Fibroblast of skin of scalp (primary cell): ENCODE measurements around the gene MED12L.

Experiments
- DNase-seq: peaks from one replicate; pipeline ENCODE4 v3.0.0-alpha.2; 2013

Gene MED12L

DNA sequence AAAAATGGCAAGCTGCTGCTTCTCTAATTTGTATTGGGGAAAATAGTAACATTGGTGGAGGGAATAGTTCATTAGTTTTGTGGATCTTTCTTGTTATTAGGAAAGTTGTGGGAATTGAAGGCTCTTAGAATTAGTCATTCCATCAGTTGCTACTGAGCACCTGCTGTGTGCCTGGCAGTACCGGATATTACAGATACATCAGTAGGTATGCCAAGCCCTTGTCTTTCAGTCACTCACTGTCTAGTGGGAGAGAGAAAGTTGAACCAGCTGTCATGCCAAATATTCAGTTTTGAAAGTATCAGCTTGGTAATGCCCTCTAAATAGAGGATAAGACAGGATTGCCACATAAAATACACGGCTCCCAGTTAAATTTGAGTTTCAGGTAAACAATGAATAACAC, 342.9 kb downstream of the MED12L start:
- DNase-seq = no peak

DNA sequence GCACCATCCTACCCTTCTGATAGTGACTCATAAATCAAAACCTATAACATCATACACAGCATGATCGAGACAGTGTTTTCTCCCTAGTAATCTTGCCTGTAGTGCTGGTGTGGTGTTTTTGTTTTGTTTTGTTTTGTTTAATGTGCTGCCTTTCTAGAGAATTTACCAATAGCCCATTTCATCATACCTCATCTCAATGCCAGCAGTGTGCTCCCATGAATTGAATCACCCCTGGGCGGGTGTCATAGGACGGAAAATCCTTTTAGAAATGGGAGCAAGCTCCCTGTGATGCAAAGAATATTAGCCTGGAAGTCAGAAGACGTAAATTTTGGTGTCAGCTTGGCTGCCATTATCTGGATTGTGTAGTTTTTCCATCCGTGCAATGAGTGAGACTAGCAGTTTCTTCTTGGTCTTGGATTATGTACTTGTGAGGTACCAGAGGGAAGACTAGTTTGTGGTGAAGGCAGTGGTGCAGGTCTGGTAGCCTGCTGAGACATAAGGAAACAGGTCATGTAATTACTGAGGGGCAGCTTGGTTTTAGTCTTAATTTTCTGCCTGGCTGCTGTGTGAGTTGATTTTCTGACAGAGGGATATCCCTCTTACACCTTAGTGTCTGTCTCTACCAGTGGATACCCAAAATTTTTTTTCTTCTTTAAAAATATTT, 345.5 kb downstream of the MED12L start:
- DNase-seq = no peak

DNA sequence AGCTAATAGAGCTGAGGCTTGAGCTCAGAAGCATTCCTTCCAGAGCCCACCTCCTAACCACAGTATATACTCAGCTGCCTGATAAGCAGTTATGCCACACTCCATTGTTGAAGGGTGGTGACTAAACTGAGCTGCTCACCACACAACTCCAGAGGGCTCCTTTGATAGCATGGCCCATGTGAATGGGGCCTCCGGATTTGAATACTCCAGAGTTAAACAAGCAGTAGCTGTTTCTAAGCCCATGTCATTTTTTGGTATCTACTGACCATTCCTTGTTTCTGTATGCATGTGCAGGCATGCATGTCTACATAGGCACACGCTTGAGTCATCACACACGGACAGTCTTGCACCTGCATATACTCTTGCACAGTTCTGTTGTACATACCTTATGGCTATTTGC, 346.5 kb downstream of the MED12L start:
- DNase-seq = peak; percentile 33

DNA sequence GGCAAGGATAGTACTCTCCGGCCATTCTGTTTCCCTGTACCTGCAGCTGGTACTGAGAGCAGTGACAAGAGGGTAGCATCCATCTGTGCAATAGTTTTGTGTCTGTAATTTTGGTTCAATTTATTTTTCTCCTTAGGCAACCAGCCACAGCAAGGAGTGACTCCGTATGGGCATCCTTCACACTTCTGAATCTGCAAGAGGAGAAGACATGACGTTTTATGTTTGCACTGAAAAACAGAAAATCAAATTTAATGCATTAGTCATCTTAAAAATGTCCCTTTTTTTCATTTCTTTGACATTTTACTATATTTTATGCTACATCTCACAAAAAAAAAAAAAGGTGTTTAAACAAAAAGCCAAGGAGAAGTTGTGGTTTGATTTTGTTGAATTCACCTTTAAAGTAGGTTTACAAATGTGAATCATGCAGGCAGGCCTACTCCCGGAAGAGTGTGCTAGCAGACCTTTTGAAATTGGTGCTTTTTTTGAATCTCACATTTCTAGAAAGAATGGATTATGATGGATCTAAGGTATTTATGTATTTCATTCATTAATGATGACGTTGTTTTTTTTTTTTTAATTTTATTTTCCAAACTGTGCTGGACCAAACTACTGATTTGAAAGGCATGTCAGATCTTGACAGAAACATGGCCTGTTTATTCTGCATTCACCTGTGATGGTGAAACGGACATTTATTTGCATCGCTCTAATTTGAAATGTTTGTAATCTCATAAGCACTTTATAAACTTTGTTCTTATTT, 347.3 kb downstream of the MED12L start:
- no peak for DNase-seq

DNA sequence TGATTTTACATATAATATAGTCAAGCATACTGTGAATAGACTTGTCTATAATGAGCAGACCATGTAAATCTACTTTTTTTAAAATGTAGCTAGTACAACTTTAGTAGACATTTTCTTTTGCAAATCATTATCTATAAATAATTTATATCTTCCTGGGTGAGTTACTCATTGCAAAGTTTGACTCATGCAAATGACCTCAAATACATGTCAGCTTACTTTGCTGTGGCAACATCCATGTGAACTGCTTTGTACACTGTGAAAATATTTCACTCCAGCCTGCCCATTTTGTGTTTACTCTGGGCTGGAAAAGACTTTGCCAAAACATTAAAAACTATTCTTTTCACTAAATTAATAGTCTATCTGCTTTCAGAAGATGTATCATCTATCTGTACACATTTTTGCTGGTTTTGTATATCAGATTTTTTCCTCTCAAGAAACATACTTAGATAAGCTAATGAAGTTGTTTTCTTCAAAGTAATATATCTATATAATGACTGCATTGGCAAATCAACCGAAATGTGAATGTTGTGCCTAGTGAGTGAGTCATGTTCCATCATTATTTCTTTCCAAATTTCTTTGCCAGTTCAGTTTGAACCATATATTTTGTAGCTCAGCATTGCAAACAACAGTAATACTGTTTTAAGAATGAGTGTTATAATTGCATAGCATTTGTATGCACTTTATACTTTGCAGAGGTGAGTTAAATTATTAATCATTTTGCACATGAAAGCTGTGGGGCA, 348.9 kb downstream of the MED12L start:
- peak; percentile 83 for DNase-seq

DNA sequence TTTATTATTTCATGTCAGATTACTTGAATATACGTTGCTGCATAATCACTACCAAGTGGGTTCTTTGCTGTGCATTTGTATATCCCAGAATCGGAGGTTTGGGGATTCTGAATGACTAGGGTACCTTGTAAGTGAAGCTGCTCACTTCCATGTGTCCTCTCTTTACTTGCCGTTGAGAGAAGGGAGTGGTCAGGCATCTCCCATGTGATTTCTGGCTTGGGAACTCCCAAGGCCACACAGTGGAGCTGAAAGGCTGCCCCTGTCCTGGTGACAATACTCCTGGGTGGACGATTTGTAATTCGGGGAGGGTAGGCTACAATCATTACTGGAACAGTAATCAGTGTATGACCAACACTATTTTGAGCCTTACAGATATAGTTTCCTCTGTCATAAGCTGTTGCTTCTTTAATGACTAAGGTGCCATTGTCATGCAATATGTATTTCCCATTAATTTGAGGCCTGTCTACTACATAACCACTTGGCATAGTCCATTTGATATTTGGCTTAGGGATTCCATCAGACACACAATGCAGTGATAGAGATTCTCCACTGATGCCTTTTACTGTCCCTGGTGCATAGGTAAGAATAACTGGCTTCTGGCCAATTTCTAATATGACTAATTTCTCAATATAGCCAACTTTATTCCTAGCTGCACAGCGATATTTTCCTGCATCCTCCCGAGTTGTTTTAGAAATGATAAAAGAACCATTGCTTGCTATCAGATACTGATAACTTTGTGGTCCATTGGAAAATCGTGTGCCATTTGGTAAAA, 351.4 kb downstream of the MED12L start:
- DNase-seq = no peak

DNA sequence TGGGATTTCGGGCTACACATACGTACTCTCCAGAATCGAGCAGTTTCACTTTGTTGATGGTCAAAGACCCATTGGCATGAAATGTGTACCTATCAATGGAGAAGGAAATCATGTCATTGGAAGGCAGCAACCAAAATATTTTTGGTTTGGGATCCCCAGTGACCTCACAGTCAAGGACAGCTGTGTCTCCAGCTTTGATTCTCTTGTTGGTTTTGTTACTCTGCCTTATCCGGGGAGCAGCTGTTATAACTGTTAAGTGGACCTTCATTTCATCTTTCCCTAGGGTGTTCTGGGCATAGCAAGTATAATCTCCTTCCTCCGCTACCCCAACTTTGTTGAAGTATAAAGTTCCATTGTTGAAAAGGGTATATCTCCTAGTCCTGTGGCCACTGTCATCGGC, 352.4 kb downstream of the MED12L start:
- no peak for DNase-seq

DNA sequence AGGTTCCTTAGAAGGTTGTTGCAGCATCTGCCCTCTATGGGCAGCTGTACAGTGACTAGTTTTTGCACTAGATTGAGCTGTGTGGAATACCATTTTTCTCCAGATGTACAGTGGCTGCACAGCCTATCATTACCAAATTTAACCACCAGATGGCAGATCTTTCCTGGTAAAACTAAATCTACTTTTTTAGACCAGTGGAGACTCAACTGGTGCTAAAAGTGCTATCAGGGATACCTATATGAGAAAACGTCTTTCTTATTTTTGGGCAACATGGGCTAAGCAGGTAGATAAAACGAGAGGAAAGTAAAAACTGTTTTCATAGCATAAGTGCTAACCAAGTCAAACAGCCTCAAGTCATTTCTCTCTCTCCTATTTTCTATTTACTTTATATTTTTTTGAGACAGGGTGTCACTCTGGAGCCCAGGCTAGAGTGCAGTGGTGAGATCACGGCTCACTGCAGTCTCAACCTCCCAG, 354.2 kb downstream of the MED12L start:
- DNase-seq = peak; percentile 75

DNA sequence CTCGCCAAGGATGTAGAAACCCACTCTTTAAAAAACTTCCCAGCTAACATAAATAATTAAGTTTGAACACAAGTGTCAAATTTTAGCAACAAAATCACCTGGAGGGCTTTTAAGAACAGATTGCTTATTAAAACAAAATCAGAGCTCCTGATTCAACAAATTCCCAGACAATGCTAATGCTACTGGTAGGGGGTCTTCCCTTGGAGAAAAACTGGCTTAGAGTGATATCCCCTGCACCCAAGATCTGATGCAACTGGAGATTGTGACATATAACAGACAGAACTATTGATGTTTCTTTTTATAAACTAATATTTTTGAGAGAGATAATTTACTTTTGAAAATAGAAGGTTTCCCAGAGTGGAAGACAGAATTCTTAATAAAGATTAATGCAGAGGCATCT, 355.5 kb downstream of the MED12L start:
- DNase-seq = no peak

DNA sequence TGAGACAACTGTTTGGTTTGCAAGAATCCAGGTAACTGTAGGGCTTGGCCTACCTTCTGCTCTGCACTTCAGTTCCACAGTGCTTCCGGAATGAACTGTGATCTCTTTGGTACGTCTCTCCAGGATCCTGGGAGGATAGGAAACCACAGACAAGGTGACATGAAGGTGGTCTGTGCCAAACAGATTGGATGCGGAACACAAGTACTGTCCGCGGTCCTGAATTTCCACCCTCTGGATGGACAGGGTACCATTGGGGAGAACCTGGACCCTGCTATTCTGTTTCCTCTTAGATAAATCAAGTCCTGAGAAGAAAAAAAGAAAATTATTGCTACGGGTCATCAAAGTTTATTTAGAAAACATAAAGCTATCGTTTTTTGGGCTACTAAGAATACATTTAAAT, 358.1 kb downstream of the MED12L start:
- DNase-seq = no peak

DNA sequence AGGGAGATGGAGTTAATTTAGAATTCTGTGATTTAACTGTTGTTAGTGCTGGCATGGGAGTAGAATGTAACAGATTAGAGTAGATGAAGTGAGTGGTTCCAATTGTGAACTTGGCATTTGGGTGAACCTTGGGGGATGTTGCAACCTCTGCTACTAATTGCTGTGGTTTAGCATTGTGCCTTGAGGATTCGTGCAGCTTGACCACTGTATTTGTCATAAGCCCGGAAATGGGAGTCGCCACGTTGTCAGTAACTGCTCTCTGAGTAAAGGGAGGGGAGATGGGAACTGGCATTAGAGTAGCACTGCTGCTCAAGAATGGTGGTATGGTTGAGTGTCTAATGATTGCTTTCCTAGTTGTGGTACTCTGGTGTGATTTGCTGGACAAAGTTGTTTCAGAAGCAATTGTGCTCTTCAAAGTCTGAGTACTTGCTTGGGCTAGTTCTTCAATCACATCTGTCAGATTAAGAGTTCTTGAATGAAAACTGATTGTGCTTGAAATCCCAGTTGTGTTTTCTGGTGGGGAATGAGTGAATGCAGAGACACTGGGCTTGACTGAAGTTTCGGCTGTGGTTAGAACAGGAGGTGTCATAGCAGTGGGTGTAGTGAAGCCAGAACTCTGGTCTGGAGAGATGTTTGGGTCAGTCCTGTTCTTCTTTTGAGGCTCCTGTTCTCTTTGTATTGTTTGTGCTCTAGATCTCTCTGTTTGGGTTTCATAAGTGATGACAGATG, 360.0 kb downstream of the MED12L start:
- DNase-seq = peak; percentile 81

DNA sequence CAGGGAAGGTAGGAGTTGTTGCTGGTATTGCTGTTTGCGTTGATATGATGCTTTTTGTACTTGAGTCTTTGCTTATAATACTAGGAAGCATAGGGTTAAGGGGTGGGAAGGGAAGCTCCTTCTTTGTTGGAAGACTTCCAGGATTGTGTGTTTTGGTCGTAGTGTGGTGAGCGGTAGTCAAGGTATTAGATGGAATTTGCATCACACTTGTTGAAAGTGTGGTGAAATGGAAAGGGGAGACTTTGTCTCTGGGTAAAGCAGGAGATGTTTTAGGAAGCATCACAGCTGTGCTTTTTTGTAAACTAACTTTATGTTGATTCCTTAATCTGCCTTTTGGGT, 360.5 kb downstream of the MED12L start:
- DNase-seq = no peak

DNA sequence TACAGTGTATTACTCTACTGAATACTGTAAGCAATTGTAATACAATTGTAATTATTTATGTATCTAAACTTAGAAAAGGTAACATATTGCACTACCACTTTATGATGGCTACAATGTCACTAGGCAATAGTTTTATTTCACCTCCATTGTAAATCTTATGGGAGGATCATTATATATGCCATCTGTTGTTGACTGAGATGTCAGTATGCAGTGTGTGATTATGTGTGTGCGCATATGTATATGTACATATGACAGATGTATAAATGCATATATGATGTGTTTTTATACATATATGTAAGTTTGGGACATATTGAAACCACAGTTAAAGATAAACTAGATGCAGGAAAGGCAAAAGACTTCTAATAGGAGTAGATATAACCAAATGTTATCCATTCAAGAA, 366.9 kb downstream of the MED12L start:
- DNase-seq = no peak

DNA sequence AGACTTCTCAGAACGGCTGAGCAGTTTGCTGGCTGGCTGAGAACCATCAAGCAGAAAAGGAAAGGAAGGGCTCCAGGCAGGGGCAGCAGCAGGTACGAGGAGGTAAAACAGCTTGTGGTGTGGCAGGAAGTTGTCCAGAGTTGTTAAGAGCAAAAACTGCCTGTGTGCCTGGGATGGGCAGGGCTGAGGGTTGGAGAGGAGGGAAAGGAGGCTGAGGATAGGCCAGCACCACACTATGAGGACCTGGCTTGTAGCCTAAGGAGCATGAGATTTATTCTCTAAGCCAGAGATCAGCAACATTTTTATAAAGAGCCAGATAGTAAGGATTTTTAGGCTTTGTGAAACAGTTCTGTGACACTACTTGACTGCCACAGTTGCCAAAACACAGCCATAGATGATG, 367.4 kb downstream of the MED12L start:
- no peak for DNase-seq

DNA sequence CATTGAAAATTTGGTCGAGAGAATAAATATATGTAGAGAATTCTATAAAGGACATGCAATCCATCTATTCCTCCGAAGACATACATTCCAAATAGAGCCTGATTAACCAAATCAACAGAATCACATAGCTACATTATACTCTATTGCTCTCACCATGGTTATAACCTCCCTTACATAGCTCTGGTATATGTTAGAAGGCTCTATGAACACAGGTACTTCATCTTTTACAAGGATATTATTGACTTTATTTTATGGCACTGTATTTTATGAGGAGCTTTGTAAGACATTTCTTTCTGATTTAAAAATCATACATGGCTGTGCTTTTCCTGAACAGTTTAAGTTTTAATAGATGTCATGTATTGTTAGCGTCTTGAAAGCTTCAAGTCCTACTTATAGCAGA, 370.6 kb downstream of the MED12L start:
- no peak for DNase-seq

DNA sequence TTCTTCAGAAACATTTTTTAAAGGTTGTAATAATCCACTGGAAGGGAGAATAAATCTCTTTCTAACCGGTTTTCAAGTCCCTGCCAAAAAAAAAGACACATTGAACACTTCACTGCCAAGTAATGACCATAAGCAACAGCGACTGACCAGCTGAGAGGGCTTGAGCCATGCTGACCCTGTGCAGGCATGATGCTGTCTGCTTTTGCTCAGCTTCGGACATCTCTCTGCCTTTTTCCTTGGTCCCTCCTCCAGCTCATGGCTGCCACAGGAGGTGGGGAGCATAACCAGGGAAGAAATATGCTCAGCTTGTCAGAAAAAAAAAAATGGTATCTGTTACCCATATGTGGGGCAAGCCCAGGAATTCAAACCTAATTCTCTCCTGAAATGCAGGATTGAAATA, 373.9 kb downstream of the MED12L start:
- DNase-seq = no peak

DNA sequence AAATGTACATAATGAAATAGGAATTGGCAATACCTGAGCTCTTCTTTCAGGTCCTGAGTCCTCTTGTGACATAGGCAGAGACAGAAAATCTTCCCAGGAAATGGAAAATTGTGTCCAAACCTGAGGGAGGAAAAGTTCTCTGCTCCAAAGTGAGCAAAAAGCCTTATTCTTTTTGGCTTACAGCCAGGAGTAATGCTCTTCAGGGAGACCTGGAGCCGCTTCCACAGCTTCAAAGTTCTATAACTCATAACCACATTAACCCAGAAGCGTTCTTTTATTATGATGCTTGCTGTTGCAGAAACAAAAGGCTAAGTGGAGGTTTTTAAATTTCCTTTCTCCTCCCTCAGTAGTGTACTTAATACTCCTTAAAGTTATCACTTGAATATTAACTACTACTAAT, 374.8 kb downstream of the MED12L start:
- DNase-seq = peak; percentile 14

DNA sequence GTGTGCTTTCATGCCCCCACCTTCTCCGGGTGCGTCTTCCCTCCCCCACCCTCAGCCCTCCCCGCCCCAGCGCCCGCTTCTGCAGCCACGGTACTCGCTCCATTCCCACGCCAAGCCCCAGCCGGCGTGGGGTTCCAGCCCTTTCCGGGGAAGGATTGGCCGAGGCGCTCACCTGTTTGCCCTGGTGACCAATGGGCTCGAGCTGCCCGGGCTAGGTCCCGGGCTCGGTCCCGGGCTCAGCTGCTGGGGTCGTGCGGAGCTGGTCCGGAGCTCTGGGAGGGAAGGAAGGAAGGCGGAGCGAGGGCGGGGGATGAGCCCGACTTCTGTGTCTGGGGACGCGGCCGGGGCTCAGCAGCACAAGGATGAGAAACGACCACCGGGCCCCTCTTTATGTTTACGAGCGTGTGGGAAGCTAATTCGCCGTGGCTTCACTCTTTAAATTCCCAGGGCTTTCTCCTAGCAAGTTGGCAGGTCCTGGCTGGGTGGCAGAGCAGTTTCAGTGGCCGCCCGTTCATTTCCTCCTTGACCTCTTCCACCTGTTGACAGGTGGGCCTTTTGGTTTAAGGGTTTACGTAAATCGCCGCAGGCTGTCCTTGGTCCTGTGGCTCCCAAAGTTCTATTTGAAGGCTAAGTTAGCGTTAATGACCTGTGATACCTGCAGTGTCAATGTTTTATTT, 375.4 kb downstream of the MED12L start, which contains the start of gene IGSF10:
Gene IGSF10, minus strand, starts transcription at position 288 of the 677 bp plus-strand sequence. CDS start 2,352 bp downstream, outside the sequence.
- DNase-seq = no peak

DNA sequence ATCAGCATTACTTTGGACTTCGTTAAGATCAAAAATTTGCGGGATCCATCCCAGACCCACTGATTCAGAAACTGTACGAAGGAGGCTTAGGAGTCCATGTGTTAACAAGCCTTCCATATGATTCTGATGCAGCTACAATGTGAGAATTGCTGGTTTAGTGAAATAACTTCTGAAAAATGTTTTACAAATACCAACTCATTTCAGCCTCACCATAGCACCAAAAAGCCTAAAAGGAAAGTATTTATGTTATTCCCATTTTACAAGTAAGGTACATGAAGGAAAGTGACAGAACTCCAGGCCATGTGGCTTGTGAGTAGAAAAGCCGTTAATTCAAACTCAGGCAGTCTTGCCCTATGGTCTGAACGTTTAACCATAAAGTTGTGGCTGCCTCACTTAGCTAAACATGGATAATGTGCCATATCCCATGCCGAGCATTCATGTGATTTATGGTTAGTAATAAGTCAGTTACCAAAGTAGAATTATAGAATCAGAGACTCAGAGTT, 376.9 kb downstream of the MED12L start:
- no peak for DNase-seq

DNA sequence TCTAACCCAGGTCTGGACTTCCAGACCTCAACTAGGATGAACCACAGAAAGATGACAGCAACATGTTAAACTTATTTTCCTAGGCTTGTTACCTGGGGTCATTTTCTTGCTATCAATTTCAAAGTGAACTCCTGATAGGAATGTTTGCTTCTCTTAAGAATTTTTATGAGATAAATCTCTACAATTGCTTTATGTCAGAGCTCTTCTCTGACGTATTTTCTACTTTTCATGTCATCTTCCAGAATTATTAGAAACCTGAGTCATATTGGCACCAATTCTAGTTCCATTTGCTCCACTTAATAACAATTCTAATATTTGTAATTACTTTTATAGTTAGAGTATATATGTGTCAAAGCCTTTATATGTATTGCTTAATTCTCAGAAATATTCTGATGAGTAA, 377.5 kb downstream of the MED12L start:
- DNase-seq = no peak

DNA sequence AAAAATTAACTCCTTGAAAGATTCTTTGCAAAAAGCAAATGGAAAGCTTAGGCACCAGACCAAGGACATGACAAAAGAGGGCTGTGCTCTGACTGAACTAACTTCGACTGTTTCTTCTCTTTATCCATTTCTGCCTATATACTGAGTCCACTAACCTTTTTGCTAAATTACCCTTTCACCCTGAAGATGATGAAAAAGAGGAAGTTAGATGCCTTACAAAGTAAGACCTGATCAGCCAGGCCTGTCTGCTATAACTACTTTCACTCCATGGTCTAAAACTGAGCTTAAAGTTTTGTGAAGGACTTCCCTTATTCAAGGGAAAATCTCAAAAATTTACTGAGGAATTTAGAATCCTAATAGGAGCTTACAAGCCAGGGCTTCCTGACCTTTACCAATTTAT, 381.6 kb downstream of the MED12L start:
- no peak for DNase-seq
